HCT116 (cell line): ENCODE data around the gene DMBT1.

Source experiments
- SIN3A ChIP-seq: IDR thresholded peaks from 2 replicates; pipeline ENCODE4 v1.6.1; 2012; ENCODE audit warnings: low read depth
- SRF ChIP-seq: IDR thresholded peaks from 2 replicates; pipeline ENCODE4 v1.6.1; 2012; ENCODE audit warnings: low read depth
- TF ChIP-seq, protein P1 (sequence below), 3 experiments: fragments of 200-600 bp in 1 of 3; sonication (generic) in 1 of 3; IDR thresholded peaks in 2 of 3; conservative IDR thresholded peaks in 1 of 3; 2 replicates each; pipeline ENCODE4 v1.5.1; 2012 to 2017; ENCODE audit warnings: low read depth in 2 of 3, low read length in 2 of 3, antibody characterized with exemption in 1 of 3, borderline replicate concordance in 1 of 3, control low read depth in 1 of 3, mild to moderate bottlenecking in 1 of 3, mixed read lengths in 1 of 3, mixed run types in 1 of 3, moderate library complexity in 1 of 3; ENCODE audit not compliant: insufficient read depth in 1 of 3

DNA sequence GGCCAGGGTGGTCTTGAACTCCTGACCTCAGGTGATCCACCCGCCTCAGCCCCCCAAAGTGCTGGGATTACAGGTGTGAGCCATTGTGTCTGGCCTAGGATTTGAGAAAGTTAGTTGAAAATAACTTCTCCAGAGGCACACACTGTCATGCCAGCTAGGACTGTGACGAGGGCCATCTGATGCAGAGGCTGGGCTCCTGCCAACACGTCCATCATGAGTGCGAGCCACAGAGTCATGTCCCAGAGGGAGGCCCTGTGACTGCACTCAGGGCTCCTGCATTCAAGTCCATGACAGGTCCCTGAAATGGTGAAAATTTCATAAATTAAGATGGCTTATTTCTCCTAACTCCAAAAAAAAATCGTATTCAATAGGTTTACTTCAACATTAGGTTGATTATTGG lies 122.0 kb downstream of the DMBT1 start:
- TF ChIP-seq, protein P1, sequence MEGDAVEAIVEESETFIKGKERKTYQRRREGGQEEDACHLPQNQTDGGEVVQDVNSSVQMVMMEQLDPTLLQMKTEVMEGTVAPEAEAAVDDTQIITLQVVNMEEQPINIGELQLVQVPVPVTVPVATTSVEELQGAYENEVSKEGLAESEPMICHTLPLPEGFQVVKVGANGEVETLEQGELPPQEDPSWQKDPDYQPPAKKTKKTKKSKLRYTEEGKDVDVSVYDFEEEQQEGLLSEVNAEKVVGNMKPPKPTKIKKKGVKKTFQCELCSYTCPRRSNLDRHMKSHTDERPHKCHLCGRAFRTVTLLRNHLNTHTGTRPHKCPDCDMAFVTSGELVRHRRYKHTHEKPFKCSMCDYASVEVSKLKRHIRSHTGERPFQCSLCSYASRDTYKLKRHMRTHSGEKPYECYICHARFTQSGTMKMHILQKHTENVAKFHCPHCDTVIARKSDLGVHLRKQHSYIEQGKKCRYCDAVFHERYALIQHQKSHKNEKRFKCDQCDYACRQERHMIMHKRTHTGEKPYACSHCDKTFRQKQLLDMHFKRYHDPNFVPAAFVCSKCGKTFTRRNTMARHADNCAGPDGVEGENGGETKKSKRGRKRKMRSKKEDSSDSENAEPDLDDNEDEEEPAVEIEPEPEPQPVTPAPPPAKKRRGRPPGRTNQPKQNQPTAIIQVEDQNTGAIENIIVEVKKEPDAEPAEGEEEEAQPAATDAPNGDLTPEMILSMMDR (IDR thresholded peaks at IDR 0.05 in 2 of 3, conservative IDR thresholded peaks at IDR 0.05 in 1 of 3; ENCODE audit: borderline replicate concordance in 1 of 3, insufficient read depth in 1 of 3, low read depth in 2 of 3, low read length in 2 of 3), result no peak
- TF ChIP-seq SIN3A (no peak), SRF (no peak)
